ENCODE measurements around the gene TPM2.

DNA sequence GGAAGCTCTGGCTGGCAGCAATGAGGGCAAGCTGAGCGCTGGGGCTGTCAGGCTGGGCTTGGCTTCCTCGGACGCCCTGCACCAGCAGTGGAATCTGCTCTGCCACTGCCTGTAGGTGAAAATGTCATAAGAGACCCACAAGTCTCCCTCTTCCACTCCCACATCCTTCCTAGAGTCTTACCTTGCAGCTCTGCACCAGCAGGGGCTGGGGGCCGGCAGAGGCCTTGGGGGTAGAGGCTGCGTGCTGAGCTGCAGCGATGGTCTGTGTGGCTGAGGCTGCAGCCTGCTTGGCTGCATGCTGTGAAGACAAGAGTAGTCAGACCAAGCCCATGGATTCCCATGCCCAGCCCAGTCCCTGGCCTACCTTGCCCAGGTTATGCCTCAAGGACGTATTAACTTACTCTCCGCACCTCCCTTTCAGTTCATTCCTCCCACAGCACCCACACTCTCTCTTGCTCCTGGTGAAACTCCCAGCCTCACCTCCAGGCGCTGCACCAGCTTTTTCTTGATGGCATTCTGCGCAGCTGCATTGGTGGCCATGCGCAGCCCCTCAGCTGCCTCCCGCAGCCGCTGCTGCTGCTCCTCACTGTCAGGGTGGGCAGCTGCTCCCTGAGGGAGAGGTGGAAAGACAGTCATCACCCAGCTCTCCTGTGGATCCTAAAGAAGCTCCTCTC, 25.0 kb upstream of the TPM2 start:
- TF ChIP-seq POLR2A (IDR thresholded peaks at IDR 0.05) (no peak), POLR2AphosphoS5 (IDR thresholded peaks at IDR 0.05) (no peak)
- TF ChIP-seq, protein P1, sequence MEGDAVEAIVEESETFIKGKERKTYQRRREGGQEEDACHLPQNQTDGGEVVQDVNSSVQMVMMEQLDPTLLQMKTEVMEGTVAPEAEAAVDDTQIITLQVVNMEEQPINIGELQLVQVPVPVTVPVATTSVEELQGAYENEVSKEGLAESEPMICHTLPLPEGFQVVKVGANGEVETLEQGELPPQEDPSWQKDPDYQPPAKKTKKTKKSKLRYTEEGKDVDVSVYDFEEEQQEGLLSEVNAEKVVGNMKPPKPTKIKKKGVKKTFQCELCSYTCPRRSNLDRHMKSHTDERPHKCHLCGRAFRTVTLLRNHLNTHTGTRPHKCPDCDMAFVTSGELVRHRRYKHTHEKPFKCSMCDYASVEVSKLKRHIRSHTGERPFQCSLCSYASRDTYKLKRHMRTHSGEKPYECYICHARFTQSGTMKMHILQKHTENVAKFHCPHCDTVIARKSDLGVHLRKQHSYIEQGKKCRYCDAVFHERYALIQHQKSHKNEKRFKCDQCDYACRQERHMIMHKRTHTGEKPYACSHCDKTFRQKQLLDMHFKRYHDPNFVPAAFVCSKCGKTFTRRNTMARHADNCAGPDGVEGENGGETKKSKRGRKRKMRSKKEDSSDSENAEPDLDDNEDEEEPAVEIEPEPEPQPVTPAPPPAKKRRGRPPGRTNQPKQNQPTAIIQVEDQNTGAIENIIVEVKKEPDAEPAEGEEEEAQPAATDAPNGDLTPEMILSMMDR (IDR thresholded peaks at IDR 0.05) = no peak
